HCT116 (cell line): ENCODE results near the gene TOM1L1.

Source experiments
- EZH2 ChIP-seq: fragments of 200-600 bp; sonication (generic); IDR thresholded peaks from 2 replicates; pipeline ENCODE4 v1.6.1; 2017; ENCODE audit warnings: antibody characterized with exemption, mixed run types
- EZH2phosphoT487 ChIP-seq: fragments of 200-600 bp; IDR thresholded peaks from 2 replicates; pipeline ENCODE4 v1.6.1; 2018; ENCODE audit warnings: antibody characterized with exemption, borderline replicate concordance
- JUND ChIP-seq: IDR thresholded peaks from 2 replicates; pipeline ENCODE4 v1.6.1; 2012
- POLR2A ChIP-seq: IDR thresholded peaks from 2 replicates; pipeline ENCODE4 v1.7.0; 2011; ENCODE audit warnings: borderline replicate concordance; ENCODE audit not compliant: insufficient read depth, insufficient read length; ENCODE audit errors: extremely low read depth
- POLR2AphosphoS5 ChIP-seq: IDR thresholded peaks from 2 replicates; pipeline ENCODE4 v1.6.1; 2011; ENCODE audit warnings: mild to moderate bottlenecking, low read depth, low read length, moderate library complexity
- RAD21 ChIP-seq: IDR thresholded peaks from 2 replicates; pipeline ENCODE4 v1.6.1; 2012; ENCODE audit warnings: low read depth, mild to moderate bottlenecking
- SIN3A ChIP-seq: IDR thresholded peaks from 2 replicates; pipeline ENCODE4 v1.6.1; 2012; ENCODE audit warnings: low read depth
- TF ChIP-seq, protein P1 (sequence below), 3 experiments: fragments of 200-600 bp in 1 of 3; sonication (generic) in 1 of 3; IDR thresholded peaks in 2 of 3; conservative IDR thresholded peaks in 1 of 3; 2 replicates each; pipeline ENCODE4 v1.5.1; 2012 to 2017; ENCODE audit warnings: low read depth in 2 of 3, low read length in 2 of 3, antibody characterized with exemption in 1 of 3, borderline replicate concordance in 1 of 3, control low read depth in 1 of 3, mild to moderate bottlenecking in 1 of 3, mixed read lengths in 1 of 3, mixed run types in 1 of 3, moderate library complexity in 1 of 3; ENCODE audit not compliant: insufficient read depth in 1 of 3
- TF ChIP-seq, protein P2 (sequence below): IDR thresholded peaks from 2 replicates; pipeline ENCODE4 v1.6.1; 2011; ENCODE audit warnings: mild to moderate bottlenecking, low read length, moderate library complexity; ENCODE audit not compliant: insufficient replicate concordance; ENCODE audit errors: extremely low read depth
- TF ChIP-seq, protein P3 (sequence below): IDR thresholded peaks from 2 replicates; pipeline ENCODE4 v1.6.1; 2012

- TF ChIP-seq POLR2AphosphoS5: no peak
- TF ChIP-seq SIN3A: no peak
- TF ChIP-seq POLR2A: no peak
- TF ChIP-seq, protein P1, sequence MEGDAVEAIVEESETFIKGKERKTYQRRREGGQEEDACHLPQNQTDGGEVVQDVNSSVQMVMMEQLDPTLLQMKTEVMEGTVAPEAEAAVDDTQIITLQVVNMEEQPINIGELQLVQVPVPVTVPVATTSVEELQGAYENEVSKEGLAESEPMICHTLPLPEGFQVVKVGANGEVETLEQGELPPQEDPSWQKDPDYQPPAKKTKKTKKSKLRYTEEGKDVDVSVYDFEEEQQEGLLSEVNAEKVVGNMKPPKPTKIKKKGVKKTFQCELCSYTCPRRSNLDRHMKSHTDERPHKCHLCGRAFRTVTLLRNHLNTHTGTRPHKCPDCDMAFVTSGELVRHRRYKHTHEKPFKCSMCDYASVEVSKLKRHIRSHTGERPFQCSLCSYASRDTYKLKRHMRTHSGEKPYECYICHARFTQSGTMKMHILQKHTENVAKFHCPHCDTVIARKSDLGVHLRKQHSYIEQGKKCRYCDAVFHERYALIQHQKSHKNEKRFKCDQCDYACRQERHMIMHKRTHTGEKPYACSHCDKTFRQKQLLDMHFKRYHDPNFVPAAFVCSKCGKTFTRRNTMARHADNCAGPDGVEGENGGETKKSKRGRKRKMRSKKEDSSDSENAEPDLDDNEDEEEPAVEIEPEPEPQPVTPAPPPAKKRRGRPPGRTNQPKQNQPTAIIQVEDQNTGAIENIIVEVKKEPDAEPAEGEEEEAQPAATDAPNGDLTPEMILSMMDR (IDR thresholded peaks at IDR 0.05 in 2 of 3, conservative IDR thresholded peaks at IDR 0.05 in 1 of 3; ENCODE audit: borderline replicate concordance in 1 of 3, insufficient read depth in 1 of 3, low read depth in 2 of 3, low read length in 2 of 3): no peak
- no peak for TF ChIP-seq EZH2phosphoT487
- no peak for TF ChIP-seq JUND
- no peak for TF ChIP-seq EZH2
- TF ChIP-seq, protein P2, sequence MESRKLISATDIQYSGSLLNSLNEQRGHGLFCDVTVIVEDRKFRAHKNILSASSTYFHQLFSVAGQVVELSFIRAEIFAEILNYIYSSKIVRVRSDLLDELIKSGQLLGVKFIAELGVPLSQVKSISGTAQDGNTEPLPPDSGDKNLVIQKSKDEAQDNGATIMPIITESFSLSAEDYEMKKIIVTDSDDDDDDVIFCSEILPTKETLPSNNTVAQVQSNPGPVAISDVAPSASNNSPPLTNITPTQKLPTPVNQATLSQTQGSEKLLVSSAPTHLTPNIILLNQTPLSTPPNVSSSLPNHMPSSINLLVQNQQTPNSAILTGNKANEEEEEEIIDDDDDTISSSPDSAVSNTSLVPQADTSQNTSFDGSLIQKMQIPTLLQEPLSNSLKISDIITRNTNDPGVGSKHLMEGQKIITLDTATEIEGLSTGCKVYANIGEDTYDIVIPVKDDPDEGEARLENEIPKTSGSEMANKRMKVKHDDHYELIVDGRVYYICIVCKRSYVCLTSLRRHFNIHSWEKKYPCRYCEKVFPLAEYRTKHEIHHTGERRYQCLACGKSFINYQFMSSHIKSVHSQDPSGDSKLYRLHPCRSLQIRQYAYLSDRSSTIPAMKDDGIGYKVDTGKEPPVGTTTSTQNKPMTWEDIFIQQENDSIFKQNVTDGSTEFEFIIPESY: no peak
- TF ChIP-seq, protein P3, sequence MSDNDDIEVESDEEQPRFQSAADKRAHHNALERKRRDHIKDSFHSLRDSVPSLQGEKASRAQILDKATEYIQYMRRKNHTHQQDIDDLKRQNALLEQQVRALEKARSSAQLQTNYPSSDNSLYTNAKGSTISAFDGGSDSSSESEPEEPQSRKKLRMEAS: no peak
- no peak for TF ChIP-seq RAD21
Observed at GRCh38 chr17:54935471-54935870, 34.8 kb downstream of the TOM1L1 start.
